K562 (cell line): ENCODE results near the gene RBMS3.

Experiments used
- ATF7 ChIP-seq: fragments of 450-650 bp; IDR thresholded peaks from 2 replicates; pipeline ENCODE4 v1.7.1; 2014; ENCODE audit warnings: mild to moderate bottlenecking, moderate library complexity
- NFATC3 ChIP-seq: fragments of 450-650 bp; IDR thresholded peaks from 2 replicates; pipeline ENCODE4 v1.6.1; 2017; ENCODE audit warnings: mild to moderate bottlenecking
- RUNX1 ChIP-seq: sonication (generic); IDR thresholded peaks from 2 replicates; pipeline ENCODE4 v1.6.1; 2016; ENCODE audit warnings: antibody characterized with exemption, low read depth
- SP1 ChIP-seq: sonication (generic); formaldehyde crosslinking; IDR thresholded peaks from 2 replicates; pipeline ENCODE4 v1.8.1; 2022; ENCODE audit warnings: mild to moderate bottlenecking, missing genetic modification reagents
- TCF7L2 ChIP-seq: fragments of 150-350 bp; IDR thresholded peaks from 2 replicates; pipeline ENCODE4 v1.6.1; 2016; ENCODE audit warnings: low read depth, mild to moderate bottlenecking, low read length, moderate library complexity
- TF ChIP-seq, protein P1 (sequence below): fragments of 450-650 bp; IDR thresholded peaks from 2 replicates; pipeline ENCODE4 v1.6.1; 2016; ENCODE audit warnings: low read depth

DNA sequence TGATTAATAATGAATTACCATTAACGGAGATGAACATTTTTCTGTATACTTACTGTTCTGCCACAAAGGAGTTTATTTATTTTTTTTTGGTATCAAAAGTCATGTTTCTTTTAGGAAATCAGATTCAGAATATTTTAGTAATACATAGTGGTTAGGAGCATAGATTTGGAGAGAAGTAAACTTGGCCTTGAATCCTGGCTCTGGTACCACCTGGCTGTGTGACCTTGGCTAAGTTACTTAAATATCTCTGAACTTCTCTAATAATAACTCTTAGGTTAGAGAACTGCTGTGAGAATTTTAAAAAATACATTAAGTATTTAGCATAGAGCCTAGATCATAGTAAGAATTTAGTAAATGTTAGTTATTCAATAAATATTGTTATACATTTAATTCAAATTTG is 309.1 kb downstream of the RBMS3 start:
- no peak for TF ChIP-seq SP1 (CRISPR knock-in tag)
- no peak for TF ChIP-seq TCF7L2
- no peak for TF ChIP-seq ATF7
- no peak for TF ChIP-seq RUNX1
- no peak for TF ChIP-seq NFATC3
- TF ChIP-seq, protein P1, sequence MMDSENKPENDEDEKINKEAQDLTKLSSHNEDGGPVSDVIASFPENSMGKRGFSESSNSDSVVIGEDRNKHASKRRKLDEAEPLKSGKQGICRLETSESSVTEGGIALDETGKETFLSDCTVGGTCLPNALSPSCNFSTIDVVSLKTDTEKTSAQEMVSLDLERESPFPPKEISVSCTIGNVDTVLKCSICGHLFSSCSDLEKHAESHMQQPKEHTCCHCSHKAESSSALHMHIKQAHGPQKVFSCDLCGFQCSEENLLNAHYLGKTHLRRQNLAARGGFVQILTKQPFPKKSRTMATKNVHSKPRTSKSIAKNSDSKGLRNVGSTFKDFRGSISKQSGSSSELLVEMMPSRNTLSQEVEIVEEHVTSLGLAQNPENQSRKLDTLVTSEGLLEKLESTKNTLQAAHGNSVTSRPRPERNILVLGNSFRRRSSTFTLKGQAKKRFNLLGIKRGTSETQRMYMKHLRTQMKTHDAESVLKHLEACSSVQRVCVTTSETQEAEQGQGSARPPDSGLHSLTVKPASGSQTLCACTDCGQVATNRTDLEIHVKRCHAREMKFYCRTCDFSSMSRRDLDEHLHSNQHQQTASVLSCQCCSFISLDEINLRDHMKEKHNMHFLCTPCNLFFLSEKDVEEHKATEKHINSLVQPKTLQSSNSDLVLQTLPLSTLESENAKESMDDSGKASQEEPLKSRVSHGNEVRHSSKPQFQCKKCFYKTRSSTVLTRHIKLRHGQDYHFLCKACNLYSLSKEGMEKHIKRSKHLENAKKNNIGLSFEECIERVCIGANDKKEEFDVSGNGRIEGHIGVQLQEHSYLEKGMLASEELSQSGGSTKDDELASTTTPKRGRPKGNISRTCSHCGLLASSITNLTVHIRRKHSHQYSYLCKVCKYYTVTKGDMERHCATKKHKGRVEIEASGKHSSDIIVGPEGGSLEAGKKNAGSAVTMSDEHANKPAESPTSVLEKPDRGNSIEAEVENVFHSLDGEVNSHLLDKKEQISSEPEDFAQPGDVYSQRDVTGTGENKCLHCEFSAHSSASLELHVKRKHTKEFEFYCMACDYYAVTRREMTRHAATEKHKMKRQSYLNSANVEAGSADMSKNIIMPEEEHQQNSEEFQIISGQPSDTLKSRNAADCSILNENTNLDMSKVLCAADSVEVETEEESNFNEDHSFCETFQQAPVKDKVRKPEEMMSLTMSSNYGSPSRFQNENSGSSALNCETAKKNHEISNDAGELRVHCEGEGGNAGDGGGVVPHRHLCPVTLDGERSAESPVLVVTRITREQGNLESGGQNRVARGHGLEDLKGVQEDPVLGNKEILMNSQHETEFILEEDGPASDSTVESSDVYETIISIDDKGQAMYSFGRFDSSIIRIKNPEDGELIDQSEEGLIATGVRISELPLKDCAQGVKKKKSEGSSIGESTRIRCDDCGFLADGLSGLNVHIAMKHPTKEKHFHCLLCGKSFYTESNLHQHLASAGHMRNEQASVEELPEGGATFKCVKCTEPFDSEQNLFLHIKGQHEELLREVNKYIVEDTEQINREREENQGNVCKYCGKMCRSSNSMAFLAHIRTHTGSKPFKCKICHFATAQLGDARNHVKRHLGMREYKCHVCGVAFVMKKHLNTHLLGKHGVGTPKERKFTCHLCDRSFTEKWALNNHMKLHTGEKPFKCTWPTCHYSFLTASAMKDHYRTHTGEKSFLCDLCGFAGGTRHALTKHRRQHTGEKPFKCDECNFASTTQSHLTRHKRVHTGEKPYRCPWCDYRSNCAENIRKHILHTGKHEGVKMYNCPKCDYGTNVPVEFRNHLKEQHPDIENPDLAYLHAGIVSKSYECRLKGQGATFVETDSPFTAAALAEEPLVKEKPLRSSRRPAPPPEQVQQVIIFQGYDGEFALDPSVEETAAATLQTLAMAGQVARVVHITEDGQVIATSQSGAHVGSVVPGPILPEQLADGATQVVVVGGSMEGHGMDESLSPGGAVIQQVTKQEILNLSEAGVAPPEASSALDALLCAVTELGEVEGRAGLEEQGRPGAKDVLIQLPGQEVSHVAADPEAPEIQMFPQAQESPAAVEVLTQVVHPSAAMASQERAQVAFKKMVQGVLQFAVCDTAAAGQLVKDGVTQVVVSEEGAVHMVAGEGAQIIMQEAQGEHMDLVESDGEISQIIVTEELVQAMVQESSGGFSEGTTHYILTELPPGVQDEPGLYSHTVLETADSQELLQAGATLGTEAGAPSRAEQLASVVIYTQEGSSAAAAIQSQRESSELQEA: no peak
